HG03175 (cell line): ENCODE results near the gene ROCK1.
A peak's percentile ranks its signal among the peaks of the same experiment; 100 is the strongest.

Experiments used
- ATAC-seq: cut with Tn5 transposase; IDR thresholded peaks from one replicate; pipeline ENCODE4 v1.9.1; 2021; ENCODE audit warnings: mild to moderate bottlenecking, moderate library complexity; ENCODE audit not compliant: unreplicated experiment

Gene ROCK1

DNA sequence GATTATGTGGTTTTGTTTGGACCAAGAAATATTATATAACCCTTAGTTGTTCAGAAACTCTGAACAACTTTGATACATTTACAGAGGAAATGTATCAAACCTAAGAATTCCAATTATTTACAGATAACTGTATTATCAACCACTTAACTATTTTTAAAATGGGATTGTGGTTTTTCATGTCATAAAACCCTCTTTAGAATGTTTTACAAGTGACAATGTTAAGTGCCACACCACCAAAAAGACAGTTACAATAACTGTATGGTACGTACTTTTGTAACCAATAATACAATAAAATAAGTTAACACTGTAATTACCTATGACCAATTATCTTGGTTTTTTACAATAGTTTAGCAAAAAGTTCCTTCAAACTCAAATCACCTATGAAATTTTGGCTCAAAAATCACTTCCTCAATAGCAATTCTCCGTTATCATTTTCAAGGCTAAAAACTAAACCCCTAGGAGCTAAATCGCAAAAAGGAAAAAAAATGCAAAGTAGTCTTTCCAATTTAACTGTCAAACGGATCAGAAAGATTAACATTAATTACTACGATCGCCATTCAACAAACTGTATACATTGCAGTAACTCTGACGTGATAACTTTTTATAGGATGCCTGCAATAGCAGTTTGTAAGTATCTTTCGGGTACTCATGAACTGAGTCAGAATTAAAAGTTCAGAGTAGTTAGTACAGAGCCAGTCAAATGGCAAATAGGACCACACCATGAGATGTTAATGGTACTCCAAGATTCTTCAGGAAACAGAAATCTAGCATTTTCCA is 1.5 kb downstream of the ROCK1 start:
- ATAC-seq = no peak

DNA sequence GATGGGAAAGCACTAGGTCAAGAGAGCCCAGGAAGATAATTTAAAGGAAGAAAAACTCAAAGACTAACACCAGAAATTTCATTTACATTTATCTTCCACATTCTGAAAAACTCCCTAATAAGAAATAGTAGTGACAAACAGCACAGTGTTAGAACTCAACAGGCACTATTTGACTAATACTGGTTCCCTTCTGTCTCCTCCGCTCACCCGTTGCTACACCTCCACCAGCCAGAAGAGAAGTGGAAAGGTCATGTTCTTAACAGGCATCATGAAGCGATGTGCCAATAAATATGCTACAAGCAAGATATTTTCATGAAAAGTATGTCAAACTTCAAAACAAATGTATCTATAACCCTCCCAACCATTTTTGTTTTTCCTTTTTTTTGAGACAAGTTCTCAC is 5.7 kb downstream of the ROCK1 start:
- no peak for ATAC-seq

DNA sequence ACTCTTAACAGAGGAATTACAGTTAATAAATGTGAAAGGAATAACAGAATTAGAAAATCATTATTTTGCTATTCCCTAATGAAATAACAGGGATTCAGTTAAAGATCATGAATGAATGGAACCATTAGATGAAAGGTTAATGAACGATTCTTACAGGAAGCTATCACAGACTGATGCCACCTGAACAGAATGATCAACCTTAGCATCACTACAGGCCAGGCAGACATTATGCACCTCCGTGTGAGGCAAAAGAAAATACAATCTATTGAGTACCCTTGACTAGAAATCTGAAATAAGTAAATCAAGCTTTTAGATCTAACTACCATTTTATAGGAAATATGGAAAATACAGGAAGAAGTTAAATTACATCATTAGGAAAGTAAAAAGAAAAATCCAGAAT is 10.4 kb downstream of the ROCK1 start:
- no peak for ATAC-seq

DNA sequence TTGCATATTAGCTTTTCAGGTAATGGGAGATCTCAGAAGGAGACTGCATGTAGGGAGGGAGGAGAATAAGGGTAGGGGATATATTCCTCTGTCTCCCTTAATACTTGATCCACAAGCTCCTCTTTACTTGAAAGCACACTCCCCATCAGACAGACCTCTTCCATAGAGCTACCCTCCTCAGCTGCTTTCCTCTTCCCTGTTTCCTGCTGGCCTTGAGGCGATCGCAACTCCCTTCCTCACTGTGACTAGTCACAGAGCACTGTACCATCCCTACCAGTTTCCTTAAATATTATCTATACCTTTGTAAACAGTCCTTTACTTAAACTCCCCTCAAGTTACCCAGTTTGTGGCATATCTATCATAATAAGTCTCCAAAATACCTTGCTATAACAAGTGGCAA is 10.9 kb downstream of the ROCK1 start:
- ATAC-seq = no peak

DNA sequence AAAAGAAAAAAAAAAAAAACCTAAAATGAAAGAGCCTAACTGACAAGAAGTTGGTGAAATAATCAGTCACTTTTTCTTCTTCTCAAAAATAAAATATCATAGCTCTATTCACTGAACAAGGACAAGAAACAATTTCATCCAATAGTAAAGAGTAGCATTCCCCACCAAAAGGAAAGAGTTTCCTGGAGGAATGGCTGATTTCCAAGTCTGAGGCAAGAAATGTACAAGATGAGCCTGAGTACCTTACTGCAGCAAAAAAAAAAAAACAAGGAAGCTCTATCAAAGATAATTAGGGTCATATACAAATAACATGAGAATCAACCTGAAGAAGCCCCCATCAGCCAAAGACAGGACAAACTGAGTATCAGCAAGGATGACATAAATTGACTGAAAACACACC is 11.5 kb downstream of the ROCK1 start:
- no peak for ATAC-seq

DNA sequence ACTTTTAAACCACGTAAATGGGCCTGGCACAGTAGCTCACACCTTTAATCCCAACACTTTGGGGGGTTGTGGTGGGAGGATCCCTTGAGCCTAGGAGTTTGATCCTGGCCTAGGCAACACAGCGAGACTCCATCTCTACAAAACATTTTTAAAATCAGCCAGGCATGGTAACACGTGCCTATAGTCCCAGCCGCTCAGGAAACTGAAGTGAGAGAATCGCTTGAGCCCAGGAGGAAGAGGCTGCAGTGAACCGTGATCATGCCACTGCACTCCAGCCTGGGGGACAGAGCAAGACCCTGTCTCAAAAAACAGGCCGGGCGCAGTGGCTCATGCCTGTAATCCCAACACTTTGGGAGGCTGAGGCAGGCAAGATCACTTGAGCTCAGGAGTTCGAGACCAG is 12.2 kb downstream of the ROCK1 start:
- peak; percentile 69 for ATAC-seq

DNA sequence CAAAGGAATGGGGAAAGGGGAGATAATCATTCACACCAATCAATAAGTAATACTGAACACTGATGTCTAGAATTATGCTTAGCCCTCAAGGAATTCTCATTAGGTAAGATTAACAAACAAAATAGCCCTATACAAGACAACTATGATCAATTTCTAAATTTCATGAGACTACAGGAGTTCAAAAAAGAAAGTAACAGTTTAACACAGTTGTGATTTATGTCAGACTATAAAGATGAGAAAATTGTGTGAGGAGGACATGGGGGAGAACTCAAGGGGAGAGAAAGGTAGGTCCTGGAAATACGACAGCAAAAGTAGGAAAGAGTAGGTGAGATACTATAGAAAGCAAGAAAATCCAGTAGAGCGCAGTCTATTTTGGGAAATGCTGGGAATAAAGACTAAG is 14.9 kb downstream of the ROCK1 start:
- no peak for ATAC-seq

DNA sequence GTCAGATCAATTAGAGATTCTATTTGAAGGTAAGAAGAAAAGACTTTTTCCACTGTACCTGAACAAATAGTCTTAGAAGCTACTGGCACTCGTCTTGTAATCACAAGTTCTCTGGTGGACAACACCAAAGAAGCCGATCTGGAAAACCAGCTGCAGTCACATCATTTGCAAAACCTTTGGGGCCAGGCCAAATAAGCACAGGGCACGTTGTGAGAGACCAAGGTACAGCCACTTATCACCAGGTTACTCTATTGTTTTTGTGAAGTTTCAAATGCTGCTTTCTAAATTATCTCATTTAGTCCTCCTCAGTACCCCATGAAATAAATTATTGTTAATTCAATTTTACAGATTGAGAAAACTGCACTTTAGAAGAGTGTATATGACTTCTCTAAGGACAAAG is 18.5 kb downstream of the ROCK1 start:
- no peak for ATAC-seq

DNA sequence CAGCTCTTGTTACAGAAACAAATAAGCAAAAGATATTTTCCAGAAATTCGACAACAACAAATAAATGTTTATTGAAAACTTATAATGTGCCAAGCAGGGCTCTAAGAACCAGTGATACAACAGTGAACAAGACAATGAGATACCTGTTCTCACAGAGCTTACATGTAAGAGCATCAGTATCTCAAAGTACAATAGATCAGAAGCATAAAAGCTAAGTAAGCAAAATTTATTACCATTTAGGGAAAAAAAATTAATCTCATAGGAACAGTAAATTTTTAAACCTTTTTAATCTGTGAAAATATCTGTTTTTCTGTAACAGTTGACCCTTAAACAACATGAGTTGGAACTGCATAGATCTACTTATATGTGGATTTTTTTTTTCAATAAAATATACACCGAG is 20.9 kb downstream of the ROCK1 start:
- no peak for ATAC-seq

DNA sequence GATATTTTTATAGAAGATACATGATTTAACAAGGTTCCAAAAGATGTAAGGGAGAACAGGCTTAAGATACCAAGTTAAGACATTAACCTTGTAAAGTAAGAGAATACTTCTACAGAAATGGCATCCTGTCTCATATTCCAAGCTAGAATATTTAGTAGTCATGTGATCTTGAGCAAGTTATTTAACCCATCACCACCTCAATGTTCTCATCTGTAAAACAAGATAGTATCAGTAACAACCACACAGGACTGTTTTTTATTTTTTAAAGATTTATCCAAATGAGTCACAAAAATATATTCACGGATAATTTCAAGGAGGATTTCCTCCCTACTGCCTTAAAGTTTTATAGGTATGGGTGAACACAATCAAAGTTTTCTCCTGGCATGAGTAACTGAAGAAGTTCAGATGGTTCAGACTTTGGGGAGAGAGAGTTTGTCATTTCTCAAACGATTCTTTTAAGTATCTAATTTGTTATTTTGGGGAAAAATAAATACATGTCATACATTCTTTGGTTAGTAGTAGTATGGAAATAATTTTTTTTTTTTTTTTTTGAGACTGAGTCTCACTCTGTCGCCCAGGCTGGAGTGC is 25.9 kb downstream of the ROCK1 start:
- ATAC-seq = no peak

DNA sequence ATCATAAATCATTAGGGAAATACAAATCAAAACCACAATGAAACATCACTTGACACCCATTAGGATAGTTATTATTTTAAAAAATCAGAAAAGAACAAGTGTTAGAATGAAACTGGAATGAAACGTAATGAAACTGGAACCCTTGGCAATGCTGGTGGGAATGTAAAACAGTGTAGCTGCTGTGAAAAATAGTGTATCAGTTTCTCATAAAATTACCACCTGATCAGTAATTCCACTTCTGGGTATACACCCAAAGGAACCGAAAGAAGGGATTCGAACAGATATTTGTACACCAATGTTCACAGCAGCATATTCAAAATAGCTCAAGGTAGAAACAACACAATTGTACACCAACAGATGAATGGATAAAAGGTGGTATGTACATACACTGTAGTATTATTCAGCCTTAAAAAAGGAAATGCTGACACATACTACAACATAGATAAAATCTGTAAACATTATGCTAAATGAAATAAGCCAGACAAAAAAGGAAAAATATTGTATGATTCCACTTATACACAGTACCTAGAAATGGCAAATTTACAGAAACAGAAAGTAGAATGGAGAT is 27.0 kb downstream of the ROCK1 start:
- no peak for ATAC-seq

DNA sequence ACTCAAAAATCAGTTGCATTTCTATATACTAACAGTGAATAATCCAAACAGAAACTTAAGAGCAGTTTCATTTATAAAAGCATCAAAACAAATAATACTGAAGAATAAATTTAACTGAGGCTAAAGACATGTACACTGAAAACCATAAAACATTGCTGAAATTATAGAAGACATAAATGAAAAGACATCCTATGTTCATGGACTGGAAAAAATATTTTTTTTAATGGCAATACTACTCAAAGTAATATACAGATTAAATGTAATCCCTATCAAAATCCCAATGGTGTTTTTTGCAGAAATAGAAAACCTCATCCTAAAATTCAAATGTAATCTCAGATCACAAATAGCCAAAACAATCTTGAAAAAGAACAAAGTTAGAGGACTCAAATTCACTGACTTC is 28.6 kb downstream of the ROCK1 start:
- ATAC-seq = no peak

DNA sequence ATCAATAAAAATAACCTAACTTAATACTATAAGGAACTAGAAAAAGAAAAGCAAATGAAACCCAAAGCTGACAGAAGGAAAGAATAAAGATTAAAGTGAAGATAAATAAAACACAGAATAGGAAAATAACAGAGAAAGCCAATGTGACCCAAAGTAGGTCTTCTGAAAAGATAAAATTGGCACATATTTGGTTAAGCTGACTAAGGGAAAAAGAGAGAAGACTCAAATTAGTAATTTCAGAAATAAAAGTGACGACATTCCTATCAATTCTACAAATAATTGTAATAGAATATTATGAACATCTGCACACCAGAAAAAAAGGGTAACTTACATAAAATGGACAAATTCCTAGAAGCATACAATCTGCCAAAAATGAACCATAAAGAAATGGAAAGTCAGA is 30.2 kb downstream of the ROCK1 start:
- ATAC-seq = no peak

DNA sequence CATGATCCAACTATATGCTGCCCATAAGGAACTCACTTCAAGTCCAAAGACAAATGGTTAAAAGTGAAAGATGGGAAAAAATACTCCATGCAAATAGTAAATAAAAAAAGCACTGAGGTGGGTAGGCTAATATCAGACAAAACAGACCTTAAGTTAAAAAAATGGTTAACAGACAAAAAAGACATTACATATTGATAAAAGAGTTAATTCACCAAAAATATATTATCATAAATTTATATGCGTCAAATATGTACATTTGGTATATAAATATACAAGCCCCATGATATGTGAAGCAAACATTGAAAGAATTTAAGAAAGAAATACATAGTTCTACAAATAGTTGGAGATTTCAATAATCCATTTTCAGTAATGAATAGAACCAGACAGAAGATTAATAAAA is 31.0 kb downstream of the ROCK1 start:
- ATAC-seq = no peak

DNA sequence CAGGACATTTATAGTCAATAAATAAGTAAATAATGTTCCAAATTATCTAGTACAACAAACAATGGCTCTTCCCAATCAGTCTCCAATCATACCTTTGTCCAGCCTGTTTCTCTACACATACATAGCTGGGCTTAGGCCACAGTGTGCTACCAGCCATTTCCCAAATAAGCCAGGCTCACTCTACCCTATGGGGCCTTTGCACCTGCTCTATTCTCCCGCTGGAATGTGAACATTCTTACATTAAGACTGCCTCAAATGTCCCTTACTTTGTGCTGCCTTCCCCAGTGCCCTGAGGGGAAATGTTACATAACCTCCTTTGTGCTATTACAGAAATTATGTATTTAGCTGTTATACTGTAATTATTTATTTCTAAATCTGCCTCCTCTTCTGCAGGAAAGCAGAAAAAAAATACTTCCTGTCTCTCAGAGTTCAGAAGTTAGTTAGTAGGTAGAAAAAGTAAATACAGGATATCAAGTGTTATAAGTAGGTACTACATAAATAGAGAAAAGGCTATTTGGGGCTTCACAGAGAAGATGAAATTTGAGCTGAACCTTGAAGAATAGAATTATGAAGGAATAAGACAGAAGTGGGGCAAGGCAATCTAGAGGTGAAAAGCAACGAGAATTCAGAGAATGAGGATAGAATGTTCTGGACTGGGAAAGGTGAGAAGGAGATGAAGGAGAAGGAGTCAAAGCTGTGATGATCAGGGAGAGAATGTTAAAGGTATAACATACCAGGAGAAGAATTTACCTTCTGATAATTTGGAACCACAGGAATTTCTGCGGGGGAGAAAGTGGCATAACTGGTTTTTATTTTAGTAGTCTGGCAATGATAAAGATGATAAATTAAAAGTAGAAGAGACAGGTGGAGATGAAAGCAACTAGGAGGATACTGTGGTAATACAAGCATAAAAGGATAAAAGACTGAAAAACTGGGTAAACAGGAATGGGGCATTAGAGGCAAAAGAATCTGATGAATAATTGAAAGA is 37.0 kb downstream of the ROCK1 start:
- ATAC-seq = no peak

DNA sequence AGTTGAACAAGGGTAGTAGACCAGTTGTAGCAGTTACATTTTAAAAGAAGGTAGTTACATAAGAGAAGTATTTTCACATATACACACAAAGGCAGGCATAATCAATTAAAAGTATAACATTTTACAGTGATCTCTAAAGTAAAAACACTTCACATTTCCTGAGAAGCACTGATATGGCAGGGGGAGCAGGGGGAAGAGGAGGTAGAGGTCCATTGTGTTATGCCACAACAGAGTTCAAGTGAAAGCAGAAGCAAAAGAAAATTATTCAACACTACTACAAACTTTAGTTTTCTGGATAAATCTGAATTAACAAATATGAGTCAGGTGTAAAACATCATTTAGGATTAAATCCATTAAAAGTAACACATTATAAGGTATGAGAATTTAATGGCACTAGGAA is 38.4 kb downstream of the ROCK1 start:
- no peak for ATAC-seq

DNA sequence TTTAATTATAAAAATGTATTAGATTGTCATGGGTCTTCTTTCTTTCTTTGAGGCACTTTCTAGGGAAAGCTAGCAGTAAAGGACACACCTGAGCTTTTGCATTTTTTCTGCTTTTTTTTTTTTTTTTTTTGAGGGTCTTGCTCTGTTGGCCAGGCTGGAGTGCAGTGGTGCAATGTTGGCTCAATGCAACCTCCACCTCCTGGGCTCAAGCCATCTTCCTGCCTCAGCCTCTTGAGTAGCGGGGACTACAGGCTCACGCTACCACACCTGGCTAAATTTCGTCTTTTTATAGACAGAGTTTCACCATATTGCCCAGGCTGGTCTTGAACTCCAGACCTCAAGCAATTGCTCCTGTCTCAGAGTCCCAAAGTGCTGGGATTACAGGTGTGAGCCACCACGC is 40.5 kb downstream of the ROCK1 start:
- no peak for ATAC-seq

DNA sequence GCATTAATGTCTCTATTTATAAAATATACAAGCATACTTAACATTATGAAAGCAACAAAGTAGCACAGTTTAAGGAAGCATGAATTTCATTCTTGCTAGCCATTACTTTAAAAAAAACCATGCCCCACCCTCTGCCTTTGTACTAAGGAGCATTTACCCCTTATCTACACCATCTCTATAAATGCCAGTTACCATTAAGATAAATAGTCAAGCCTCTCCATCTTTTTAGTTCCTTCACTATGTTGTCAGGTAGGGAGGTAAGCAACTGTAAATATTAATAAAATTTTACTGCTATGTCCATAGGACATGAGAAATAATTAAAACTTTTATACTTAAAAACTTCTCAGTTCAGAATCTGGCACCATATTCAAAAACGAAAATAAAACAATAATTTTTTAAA is 42.1 kb downstream of the ROCK1 start:
- ATAC-seq = no peak

DNA sequence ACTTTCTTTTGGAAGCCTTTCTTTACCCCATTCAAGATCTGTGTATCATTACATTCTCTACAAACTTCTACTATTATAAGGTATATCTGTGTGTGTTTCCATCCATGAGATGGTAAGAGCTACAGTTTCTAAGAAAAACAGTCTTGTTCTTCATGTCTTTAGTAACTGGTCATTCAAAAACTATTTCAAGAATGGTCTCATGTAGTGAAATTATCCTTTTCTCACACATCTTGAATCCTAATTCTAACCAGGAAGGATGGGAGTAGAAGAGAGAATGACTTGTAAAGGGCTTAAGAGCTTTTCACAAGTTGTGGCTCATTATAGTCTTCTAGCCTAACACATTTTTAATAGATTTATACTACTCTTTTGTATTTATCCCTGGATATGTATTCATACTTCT is 47.3 kb downstream of the ROCK1 start:
- ATAC-seq = no peak

DNA sequence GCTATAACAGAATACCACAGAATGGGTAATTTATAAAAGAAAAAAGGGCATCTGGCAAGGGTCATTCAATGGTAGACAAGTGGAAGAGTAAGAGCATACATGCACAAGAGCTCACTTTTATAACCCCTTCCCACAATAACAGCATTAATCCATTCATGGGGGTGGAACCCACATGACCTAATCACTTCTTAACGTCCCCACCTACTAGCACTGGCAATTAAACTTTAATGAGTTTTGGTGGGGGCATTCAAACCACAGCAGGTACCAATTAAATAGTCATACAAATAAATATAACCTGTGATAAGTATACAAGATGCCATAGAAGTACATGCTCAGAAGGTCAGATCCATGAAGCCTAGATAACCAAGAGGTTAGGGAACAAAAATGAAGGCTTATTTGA is 48.6 kb downstream of the ROCK1 start:
- ATAC-seq = no peak

DNA sequence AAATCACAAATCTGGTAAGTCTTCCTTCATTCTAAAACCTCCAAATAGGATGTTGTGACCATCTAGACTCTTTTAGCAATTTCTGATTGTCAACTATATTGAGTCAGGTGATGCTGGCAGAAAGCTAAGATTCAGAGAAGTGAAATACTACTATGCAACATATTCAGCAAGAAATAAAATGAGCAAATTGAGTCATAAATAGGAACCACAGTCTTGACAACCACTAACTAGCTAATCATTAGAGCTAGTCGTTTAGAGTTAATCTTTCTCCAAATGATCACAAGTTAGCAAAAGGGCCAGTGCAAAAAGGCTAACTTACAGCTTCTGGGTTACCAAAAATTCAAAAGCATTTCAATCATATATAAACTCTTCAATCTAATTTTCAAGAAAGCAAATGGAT is 54.5 kb downstream of the ROCK1 start:
- ATAC-seq = peak; percentile 77
